Skeletal muscle cell (primary cell): Measurements from ENCODE around the gene ABLIM2.
"Not testable (repeated sequence)": the region's sequence is repeated elsewhere in the genome, so short reads cannot be mapped to it uniquely, and the experiment has no call there.

Experiments
- DNase-seq: peaks from one replicate; pipeline ENCODE4 v3.0.0-alpha.2; 2010; ENCODE audit warnings: low read depth
- H3K4me3 ChIP-seq: 2 replicates; pipeline ENCODE4 v1.5.1; 2011; ENCODE audit warnings: low read depth, mild to moderate bottlenecking, control low read depth, low read length, moderate library complexity

The ABLIM2 gene

GRCh38 chr4:7918187-7918586, 240.4 kb downstream of the ABLIM2 start:
- not testable (repeated sequence) for DNase-seq, H3K4me3 ChIP-seq

- no peak for DNase-seq
- H3K4me3 ChIP-seq: no peak overlapping the region
These were observed 240.9 kb downstream of the ABLIM2 start for GRCh38 chr4:7917669-7918068.

- no peak overlapping the region for H3K4me3 ChIP-seq
- no peak for DNase-seq
These were observed 242.8 kb downstream of the ABLIM2 start for GRCh38 chr4:7915875-7916242.
